Measurements from ENCODE around the gene BECN2.

DNA sequence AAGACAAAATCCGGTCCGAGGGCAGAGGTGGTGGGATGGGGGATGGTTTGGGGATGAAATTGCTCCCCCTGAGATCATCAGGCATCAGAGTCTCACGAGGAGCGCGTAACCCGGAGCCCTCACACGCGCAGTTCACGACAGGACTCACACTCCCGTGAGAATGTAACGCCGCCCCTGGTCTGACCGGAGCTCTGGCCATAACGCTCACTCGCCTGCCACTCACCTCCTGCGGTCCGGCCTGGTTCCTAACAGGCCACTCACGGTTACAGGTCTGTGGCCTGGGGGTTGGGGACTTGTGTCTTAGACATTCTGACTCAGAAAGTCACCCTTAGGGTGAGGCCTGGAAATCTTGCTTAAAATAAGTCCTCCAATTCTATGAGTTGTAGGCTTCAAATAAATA lies 21.5 kb downstream of the BECN2 start:
- TF ChIP-seq, protein P1, sequence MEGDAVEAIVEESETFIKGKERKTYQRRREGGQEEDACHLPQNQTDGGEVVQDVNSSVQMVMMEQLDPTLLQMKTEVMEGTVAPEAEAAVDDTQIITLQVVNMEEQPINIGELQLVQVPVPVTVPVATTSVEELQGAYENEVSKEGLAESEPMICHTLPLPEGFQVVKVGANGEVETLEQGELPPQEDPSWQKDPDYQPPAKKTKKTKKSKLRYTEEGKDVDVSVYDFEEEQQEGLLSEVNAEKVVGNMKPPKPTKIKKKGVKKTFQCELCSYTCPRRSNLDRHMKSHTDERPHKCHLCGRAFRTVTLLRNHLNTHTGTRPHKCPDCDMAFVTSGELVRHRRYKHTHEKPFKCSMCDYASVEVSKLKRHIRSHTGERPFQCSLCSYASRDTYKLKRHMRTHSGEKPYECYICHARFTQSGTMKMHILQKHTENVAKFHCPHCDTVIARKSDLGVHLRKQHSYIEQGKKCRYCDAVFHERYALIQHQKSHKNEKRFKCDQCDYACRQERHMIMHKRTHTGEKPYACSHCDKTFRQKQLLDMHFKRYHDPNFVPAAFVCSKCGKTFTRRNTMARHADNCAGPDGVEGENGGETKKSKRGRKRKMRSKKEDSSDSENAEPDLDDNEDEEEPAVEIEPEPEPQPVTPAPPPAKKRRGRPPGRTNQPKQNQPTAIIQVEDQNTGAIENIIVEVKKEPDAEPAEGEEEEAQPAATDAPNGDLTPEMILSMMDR (IDR thresholded peaks at IDR 0.05) = no peak
- TF ChIP-seq POLR2A (IDR thresholded peaks at IDR 0.05) = no peak

All from esophagus squamous epithelium (tissue), 4 donors.